ENCODE data around the gene SLC6A6. TPM values are rescaled to one million over a fixed set of nuclear protein-coding genes. Genes with fewer than 3 reads are reported as not detected.

SLC6A6 gene
- total RNA-seq, 3 donors from 2014 or later, result 22.1 to 52.4 (median 27.5) TPM

DNA sequence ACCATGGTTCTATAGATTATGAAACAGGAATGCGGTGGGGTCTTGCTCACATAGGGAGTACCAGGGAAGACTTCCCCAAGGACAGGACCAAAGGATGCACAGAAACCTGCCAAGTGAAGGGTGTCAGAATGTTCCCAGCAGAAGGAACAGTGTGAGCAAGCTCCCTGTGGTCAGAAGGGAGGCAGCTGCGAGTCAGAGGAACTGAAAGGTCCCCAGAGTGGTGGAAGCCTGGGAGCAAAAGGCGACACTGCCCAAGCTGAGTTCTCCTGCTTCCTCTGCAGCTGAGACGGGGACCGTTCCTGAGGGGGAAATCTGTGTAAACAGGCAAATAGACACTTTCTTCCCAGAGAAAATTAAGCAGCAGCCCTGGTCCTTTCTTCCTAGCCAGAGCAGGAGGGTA, 14.2 kb upstream of the SLC6A6 start:
- TF ChIP-seq, protein P1, sequence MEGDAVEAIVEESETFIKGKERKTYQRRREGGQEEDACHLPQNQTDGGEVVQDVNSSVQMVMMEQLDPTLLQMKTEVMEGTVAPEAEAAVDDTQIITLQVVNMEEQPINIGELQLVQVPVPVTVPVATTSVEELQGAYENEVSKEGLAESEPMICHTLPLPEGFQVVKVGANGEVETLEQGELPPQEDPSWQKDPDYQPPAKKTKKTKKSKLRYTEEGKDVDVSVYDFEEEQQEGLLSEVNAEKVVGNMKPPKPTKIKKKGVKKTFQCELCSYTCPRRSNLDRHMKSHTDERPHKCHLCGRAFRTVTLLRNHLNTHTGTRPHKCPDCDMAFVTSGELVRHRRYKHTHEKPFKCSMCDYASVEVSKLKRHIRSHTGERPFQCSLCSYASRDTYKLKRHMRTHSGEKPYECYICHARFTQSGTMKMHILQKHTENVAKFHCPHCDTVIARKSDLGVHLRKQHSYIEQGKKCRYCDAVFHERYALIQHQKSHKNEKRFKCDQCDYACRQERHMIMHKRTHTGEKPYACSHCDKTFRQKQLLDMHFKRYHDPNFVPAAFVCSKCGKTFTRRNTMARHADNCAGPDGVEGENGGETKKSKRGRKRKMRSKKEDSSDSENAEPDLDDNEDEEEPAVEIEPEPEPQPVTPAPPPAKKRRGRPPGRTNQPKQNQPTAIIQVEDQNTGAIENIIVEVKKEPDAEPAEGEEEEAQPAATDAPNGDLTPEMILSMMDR (IDR thresholded peaks at IDR 0.05), result no peak
- TF ChIP-seq POLR2AphosphoS5 (IDR thresholded peaks at IDR 0.05), result no peak
- TF ChIP-seq POLR2A (IDR thresholded peaks at IDR 0.05), result no peak
- Histone ChIP-seq H3K9me3 (no peaks in the 10 kb centered on the region), H3K4me3 (no peak overlapping the region), H3K36me3 (no peaks in the 10 kb centered on the region), H3K27ac (no peak overlapping the region), H3K27me3 (no peaks in the 10 kb centered on the region), H3K4me1 (no peaks in the 10 kb centered on the region)
- no peak for DNase-seq (ENCODE audit: low spot score in 2 of 2)
- intact Hi-C loops (cut with DNase I; ENCODE audit: low total_unique reads), result no loop called here

DNA sequence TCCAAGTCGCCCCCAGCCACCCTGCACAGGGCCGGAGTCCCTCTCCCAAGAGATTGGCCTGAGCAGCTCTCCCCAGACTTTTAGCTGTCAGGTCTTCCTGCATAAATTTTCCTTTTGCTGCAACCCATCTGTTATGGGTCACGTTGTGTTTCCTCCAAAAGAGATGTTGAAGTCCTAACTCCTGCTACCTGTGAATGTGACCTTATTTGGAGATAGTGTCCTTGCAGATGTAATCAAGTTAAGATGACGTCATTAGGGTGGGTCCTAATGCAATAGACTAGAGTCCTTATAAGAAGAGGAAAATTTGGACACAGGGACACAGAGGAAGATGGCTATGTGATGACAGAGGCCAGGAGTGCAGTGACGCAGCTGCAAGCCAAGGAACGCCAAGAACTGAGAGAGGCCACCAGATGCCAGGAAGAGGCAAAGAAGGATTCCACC, 13.2 kb upstream of the SLC6A6 start:
- no peaks in the 10 kb centered on the region for H3K9me3 ChIP-seq
- no peak for TF ChIP-seq POLR2A (IDR thresholded peaks at IDR 0.05)
- TF ChIP-seq, protein P1 (IDR thresholded peaks at IDR 0.05), result no peak
- TF ChIP-seq POLR2AphosphoS5 (IDR thresholded peaks at IDR 0.05), result no peak
- H3K27ac ChIP-seq, result no peak overlapping the region
- H3K27me3 ChIP-seq, result no peaks in the 10 kb centered on the region
- DNase-seq (ENCODE audit: low spot score in 2 of 2), result no peak
- H3K4me1 ChIP-seq, result no peaks in the 10 kb centered on the region
- H3K36me3 ChIP-seq, result no peaks in the 10 kb centered on the region
- intact Hi-C loops (cut with DNase I; ENCODE audit: low total_unique reads), result no loop called here
- H3K4me3 ChIP-seq, result no peak overlapping the region

DNA sequence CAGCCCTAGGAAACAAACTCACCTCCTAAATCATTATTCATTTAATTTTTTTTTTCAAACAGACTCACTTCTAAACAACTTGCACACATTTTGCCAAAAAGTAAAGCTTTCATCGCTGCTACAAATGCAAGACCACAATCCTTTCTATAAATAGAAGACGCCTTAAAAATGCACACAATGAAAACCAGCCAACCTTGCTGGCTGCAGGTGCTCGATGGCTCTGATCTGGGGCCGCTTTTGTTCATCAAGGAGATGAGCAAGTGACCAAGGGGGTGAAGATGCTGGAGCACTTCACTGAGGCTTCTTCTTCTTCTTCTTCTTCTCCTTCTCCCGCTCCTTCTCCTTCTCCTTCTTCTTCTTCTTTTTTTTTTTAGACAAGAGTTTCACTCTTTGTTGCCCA, 12.7 kb upstream of the SLC6A6 start:
- intact Hi-C loops (cut with DNase I; ENCODE audit: low total_unique reads), result loop anchor here (10.0 kb wide), 1 partner anchor 85 kb away; no protein-coding TSS in a partner anchor
- no peak for DNase-seq (ENCODE audit: low spot score in 2 of 2)
- Histone ChIP-seq H3K4me3 (no peak overlapping the region), H3K4me1 (no peaks in the 10 kb centered on the region), H3K9me3 (no peaks in the 10 kb centered on the region), H3K27me3 (no peaks in the 10 kb centered on the region), H3K27ac (no peak overlapping the region), H3K36me3 (no peaks in the 10 kb centered on the region)
- TF ChIP-seq, protein P1 (IDR thresholded peaks at IDR 0.05), result no peak
- no peak for TF ChIP-seq POLR2AphosphoS5 (IDR thresholded peaks at IDR 0.05)
- no peak for TF ChIP-seq POLR2A (IDR thresholded peaks at IDR 0.05)

DNA sequence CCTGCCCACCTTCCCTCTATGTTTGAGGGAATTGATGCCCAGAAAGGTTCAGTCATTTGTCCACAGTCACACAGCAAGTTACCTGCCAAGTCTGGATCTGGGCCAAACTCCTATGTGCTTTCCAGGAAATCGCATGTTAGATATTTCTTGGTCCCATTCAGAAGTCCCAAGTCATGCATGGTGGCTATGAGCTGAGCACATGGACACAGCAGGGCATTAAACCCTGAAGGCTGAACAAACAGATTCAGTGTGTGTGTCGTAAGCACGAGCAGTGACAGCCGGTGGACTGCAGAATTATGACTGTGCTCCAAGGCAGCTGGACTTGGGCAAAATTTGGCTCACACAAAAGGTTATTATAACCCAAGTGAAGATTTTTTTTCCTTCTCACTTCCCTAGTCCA, 11.4 kb upstream of the SLC6A6 start:
- intact Hi-C loops (cut with DNase I; ENCODE audit: low total_unique reads), result loop anchor here (10.0 kb wide), 1 partner anchor 86 kb away; no protein-coding TSS in a partner anchor
- TF ChIP-seq POLR2AphosphoS5 (IDR thresholded peaks at IDR 0.05), result peak in 1 of 3 donors; percentile 48
- TF ChIP-seq, protein P1 (IDR thresholded peaks at IDR 0.05), result no peak
- peak in 1 of 2 donors; percentile 69 for DNase-seq (ENCODE audit: low spot score in 2 of 2)

DNA sequence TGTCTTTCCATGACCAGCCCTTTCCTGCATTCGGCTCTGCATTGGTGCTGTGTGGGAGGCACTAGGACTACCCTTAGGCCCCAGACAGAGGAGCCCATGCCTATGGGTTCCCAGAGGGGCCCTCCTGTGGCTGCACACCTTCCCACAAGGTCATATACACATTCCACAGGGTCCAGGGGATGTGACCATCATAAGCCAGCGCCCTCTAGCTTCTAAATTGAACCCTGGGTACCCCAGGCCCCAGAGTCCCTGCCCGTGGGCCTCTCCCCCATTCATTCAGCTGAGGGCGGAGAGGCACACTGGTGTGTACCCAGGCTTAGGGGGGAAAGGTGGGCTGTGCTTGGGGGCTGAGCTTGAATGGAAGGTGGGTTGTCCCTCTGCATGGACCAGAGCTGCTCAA, 10.2 kb upstream of the SLC6A6 start:
- H3K9me3 ChIP-seq, result no peaks in the 10 kb centered on the region
- DNase-seq (ENCODE audit: low spot score in 2 of 2), result no peak
- H3K4me3 ChIP-seq, result no peak overlapping the region
- intact Hi-C loops (cut with DNase I; ENCODE audit: low total_unique reads), result loop anchor here (10.0 kb wide), 1 partner anchor 87 kb away; no protein-coding TSS in a partner anchor
- H3K27me3 ChIP-seq, result no peaks in the 10 kb centered on the region
- TF ChIP-seq POLR2AphosphoS5 (IDR thresholded peaks at IDR 0.05) (no peak), POLR2A (IDR thresholded peaks at IDR 0.05) (no peak)
- TF ChIP-seq, protein P1 (IDR thresholded peaks at IDR 0.05), result no peak
- no peak overlapping the region for H3K27ac ChIP-seq
- no peaks in the 10 kb centered on the region for H3K36me3 ChIP-seq
- no peaks in the 10 kb centered on the region for H3K4me1 ChIP-seq

More for the DNA sequence above, 11.4 kb upstream of the SLC6A6 start:
- no peaks in the 10 kb centered on the region for H3K36me3 ChIP-seq
- no peaks in the 10 kb centered on the region for H3K27me3 ChIP-seq
- H3K9me3 ChIP-seq, result no peaks in the 10 kb centered on the region
- H3K4me3 ChIP-seq, result no peak overlapping the region
- H3K27ac ChIP-seq, result no peak overlapping the region
- H3K4me1 ChIP-seq, result no peaks in the 10 kb centered on the region

Measured in breast epithelium (tissue), 4 donors.